HG03103 (cell line): ENCODE results near the gene SC5D.

ENCODE experiments used
- ATAC-seq: cut with Tn5 transposase; IDR thresholded peaks from one replicate; pipeline ENCODE4 v1.9.1; 2021; ENCODE audit warnings: low read depth; ENCODE audit not compliant: unreplicated experiment

SC5D gene

DNA sequence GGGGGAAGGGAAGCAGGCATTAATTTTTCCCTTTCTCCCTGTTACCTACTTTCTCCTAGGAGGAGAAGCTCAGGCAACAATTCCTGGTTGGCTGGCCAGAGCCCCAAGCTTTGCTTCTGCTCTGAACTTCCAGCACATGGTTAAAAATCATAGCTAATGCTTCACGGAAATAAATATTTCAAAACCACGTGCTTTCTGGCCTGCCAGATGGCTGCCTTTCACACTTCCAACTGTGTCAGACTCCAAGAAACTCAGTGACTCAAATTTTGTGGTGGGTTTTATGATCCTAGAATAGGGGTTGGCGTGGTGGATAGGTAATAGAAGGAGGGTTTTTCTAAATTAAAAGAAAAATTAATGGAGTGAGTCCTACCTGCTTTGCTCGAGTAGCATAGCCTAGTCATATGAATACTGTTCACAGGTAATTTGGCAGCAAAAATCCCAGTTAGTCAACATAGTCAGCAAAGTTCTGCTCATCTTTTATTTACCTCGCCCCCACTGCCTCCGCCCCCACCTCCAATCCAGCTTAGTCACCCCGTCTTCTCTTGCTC, 58.6 kb downstream of the SC5D start:
- ATAC-seq = no peak

GRCh38 chr11:121352251-121352891, 59.8 kb downstream of the SC5D start:
- ATAC-seq = no peak

GRCh38 chr11:121354192-121354591, 61.6 kb downstream of the SC5D start:
- no peak for ATAC-seq

GRCh38 chr11:121356357-121356756, 63.8 kb downstream of the SC5D start:
- ATAC-seq = no peak
